Measurements from ENCODE around the gene CCDC106. TPM values are rescaled to one million over a fixed set of nuclear protein-coding genes. Genes with fewer than 3 reads are reported as not detected.

CCDC106 gene
- total RNA-seq, 1 experiment from 2014 or later: 19.9 TPM

GRCh38 chr19:55696301-55697068 lies 48.5 kb downstream of the CCDC106 start:
- Histone ChIP-seq H4K5ac (ENCODE audit: insufficient read length, low read depth, low read length) (no peak overlapping the region), H2BK5ac (ENCODE audit: insufficient read length, low read length) (no peak overlapping the region), H3K4ac (ENCODE audit: low read depth, low read length) (no peak overlapping the region), H3K14ac (ENCODE audit: insufficient read depth, low read length) (no peak overlapping the region), H2AK5ac (ENCODE audit: insufficient read length, low read length) (no peak overlapping the region), H2AFZ (ENCODE audit: low read length) (no peak overlapping the region), H4K20me1 (ENCODE audit: control insufficient read depth, insufficient read depth, insufficient read length) (no peaks in the 10 kb centered on the region), H3K9ac (ENCODE audit: extremely low read depth, insufficient read length, low read length) (no peak overlapping the region), H2BK12ac (ENCODE audit: insufficient read length, low read depth, low read length) (no peak overlapping the region), H3K4me2 (ENCODE audit: insufficient read depth, insufficient read length, low read length) (no peak overlapping the region), H3K23me2 (ENCODE audit: insufficient read length, low read depth, low read length, poor library complexity, severe bottlenecking) (no peaks in the 10 kb centered on the region), H2BK20ac (ENCODE audit: low read depth, low read length, poor library complexity, severe bottlenecking) (no peak overlapping the region), H3K23ac (ENCODE audit: insufficient read length, low read depth, low read length) (no peak overlapping the region), H3K9me3 (ENCODE audit: control insufficient read depth, low read depth, low read length) (no peaks in the 10 kb centered on the region), H3K18ac (ENCODE audit: insufficient read length, low read depth, low read length) (no peak overlapping the region), H4K91ac (ENCODE audit: insufficient read length, low read depth, low read length) (no peak overlapping the region), H3K4me1 (ENCODE audit: insufficient read depth, low read length) (no peaks in the 10 kb centered on the region), H3K79me1 (ENCODE audit: insufficient read depth, low read depth, low read length, poor library complexity, severe bottlenecking) (no peaks in the 10 kb centered on the region), H3K79me2 (ENCODE audit: insufficient read depth, low read length) (no peaks in the 10 kb centered on the region), H3K27ac (ENCODE audit: insufficient read length, low read depth, low read length) (no peak overlapping the region), H4K8ac (replicated peaks; ENCODE audit: insufficient read length, low read depth, low read length) (no peak overlapping the region), H3K27me3 (ENCODE audit: insufficient read depth, low read length) (no peaks in the 10 kb centered on the region), H3T11ph (ENCODE audit: low read length) (no peak overlapping the region), H2BK120ac (ENCODE audit: low read depth, low read length, poor library complexity, severe bottlenecking) (no peak overlapping the region), H3K56ac (ENCODE audit: insufficient read length, low read depth, low read length) (no peak overlapping the region), H2BK15ac (ENCODE audit: low read depth, low read length) (no peak overlapping the region)
- Mint-ChIP-seq H3K36me3 (ENCODE audit: insufficient read depth in 1 of 3, low read depth in 3 of 3) (peaks cover 31 to 63% (median 62%) of the 10 kb centered on the region in 3 experiments), H3K4me3 (no peak overlapping the region; a peak in 1 of 5 replicates), H3K9me3 (peaks cover 0 to 5% of the 10 kb centered on the region in 2 experiments; a peak in 3 of 5 replicates), H3K27me3 (ENCODE audit: low read depth) (no peaks in the 10 kb centered on the region), H3K27ac (no peak overlapping the region), H3K4me1 (no peaks in the 10 kb centered on the region)
- DNase-seq: no peak
- WGBS (ENCODE audit: extremely low coverage, insufficient read length, low lambda C conversion rate): no CpG with 5 or more reads among the region's 20 CpGs
- TF ChIP-seq CTCF (conservative IDR thresholded peaks at IDR 0.05): no peak

Data from H9 (cell line).